ENCODE data around the gene FNTB. TPM values are rescaled to one million over a fixed set of nuclear protein-coding genes. Genes with fewer than 3 reads are reported as not detected.
"Not testable (repeated sequence)": the region's sequence is repeated elsewhere in the genome, so short reads cannot be mapped to it uniquely, and the experiment has no call there.

Gene FNTB
- total RNA-seq, 2 donors from 2014 or later, result 12.1 to 20.7 TPM

- Histone ChIP-seq H3K27me3 (no peaks in the 10 kb centered on the region), H3K9me3 (no peaks in the 10 kb centered on the region), H3K4me3 (no peak overlapping the region), H3K4me1 (peaks cover 16% of the 10 kb centered on the region), H3K36me3 (no peaks in the 10 kb centered on the region), H3K27ac (no peak overlapping the region), H3K9ac (ENCODE audit: low read depth in 2 of 2, low read length in 2 of 2) (no peak overlapping the region)
- no peak for TF ChIP-seq CTCF (IDR thresholded peaks at IDR 0.05)
- intact Hi-C loops (cut with DNase I), result no loop called here
- DNase-seq, result no peak
These were observed 93.1 kb downstream of the FNTB start for GRCh38 chr14:65079768-65080167.

- Histone ChIP-seq H3K36me3 (peaks cover 3% of the 10 kb centered on the region), H3K4me1 (peaks cover 16% of the 10 kb centered on the region), H3K9ac (ENCODE audit: low read depth in 2 of 2, low read length in 2 of 2) (no peak overlapping the region), H3K4me3 (no peak overlapping the region), H3K9me3 (no peaks in the 10 kb centered on the region), H3K27me3 (no peaks in the 10 kb centered on the region), H3K27ac (peak overlapping the region; percentile 61)
- intact Hi-C loops (cut with DNase I), result no loop called here
- DNase-seq, result peak; percentile 89
- no peak for TF ChIP-seq CTCF (IDR thresholded peaks at IDR 0.05)
These were observed 94.5 kb downstream of the FNTB start for GRCh38 chr14:65080960-65081747.

- Histone ChIP-seq H3K4me3 (no peak overlapping the region), H3K9ac (ENCODE audit: low read depth in 2 of 2, low read length in 2 of 2) (no peak overlapping the region), H3K4me1 (peaks cover 16% of the 10 kb centered on the region), H3K27me3 (no peaks in the 10 kb centered on the region), H3K27ac (no peak overlapping the region), H3K36me3 (peaks cover 6% of the 10 kb centered on the region), H3K9me3 (no peaks in the 10 kb centered on the region)
- intact Hi-C loops (cut with DNase I), result no loop called here
- no peak for TF ChIP-seq CTCF (IDR thresholded peaks at IDR 0.05)
- DNase-seq, result no peak
These were observed 96.2 kb downstream of the FNTB start for GRCh38 chr14:65082930-65083329.

- TF ChIP-seq CTCF (IDR thresholded peaks at IDR 0.05), result no peak
- H3K4me1 ChIP-seq, result peaks cover 16% of the 10 kb centered on the region
- H3K36me3 ChIP-seq, result peaks cover 20% of the 10 kb centered on the region
These were observed 98.1 kb downstream of the FNTB start for GRCh38 chr14:65084554-65085505.

GRCh38 chr14:65086686-65087085 lies 100.0 kb downstream of the FNTB start:
- H3K4me1 ChIP-seq; H3K27ac ChIP-seq; H3K9ac ChIP-seq (ENCODE audit: low read depth in 2 of 2, low read length in 2 of 2); H3K4me3 ChIP-seq; H3K9me3 ChIP-seq; intact Hi-C loops (cut with DNase I); H3K27me3 ChIP-seq; DNase-seq: not testable (repeated sequence)
- H3K36me3 ChIP-seq, result peaks cover 20% of the 10 kb centered on the region

More at GRCh38 chr14:65084554-65085505, 98.1 kb downstream of the FNTB start:
- Histone ChIP-seq H3K9ac (ENCODE audit: low read depth in 2 of 2, low read length in 2 of 2) (no peak overlapping the region), H3K27ac (no peak overlapping the region), H3K27me3 (no peaks in the 10 kb centered on the region), H3K4me3 (no peak overlapping the region), H3K9me3 (no peaks in the 10 kb centered on the region)
- no peak for DNase-seq
- intact Hi-C loops (cut with DNase I), result no loop called here

- DNase-seq; H3K4me3 ChIP-seq; H3K27me3 ChIP-seq; H3K9me3 ChIP-seq; H3K4me1 ChIP-seq; H3K9ac ChIP-seq (ENCODE audit: low read depth in 2 of 2, low read length in 2 of 2); intact Hi-C loops (cut with DNase I); H3K27ac ChIP-seq: not testable (repeated sequence)
- H3K36me3 ChIP-seq, result peaks cover 20% of the 10 kb centered on the region
These were observed 101.1 kb downstream of the FNTB start for GRCh38 chr14:65087835-65088234.

Data from colonic mucosa (tissue), 4 donors.